Hepatocyte (in vitro differentiated cells): ENCODE results near the gene DISC1.

ENCODE experiments used
- EZH2 ChIP-seq: fragments of 200-600 bp; sonication (generic); IDR thresholded peaks from 2 replicates; pipeline ENCODE4 v1.6.1; 2016; ENCODE audit warnings: antibody characterized with exemption, mild to moderate bottlenecking, borderline replicate concordance
- TF ChIP-seq, protein P1 (sequence below): fragments of 200-600 bp; sonication (generic); IDR thresholded peaks from 2 replicates; pipeline ENCODE4 v1.5.1; 2016; ENCODE audit warnings: antibody characterized with exemption, mild to moderate bottlenecking; ENCODE audit not compliant: poor library complexity

DNA sequence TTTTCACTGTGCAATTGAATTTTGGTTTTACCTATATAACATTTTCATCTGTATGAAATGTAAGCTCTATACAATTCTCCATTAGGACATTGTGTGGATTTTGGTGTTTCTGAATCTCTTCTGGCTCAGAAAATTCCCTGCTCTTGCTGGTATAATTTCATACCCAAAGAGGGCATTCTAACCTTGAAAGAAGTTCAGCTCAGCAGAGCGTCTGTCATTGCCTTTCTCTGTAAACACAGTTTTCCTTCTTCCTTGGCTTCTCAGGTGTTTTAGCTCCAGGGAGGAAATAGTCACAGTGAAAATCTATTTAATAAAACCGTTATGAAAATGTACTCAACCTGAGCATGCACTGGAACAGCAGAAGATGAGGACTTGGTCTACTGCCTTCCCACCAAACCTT is 16.0 kb downstream of the DISC1 start:
- TF ChIP-seq EZH2: no peak
- TF ChIP-seq, protein P1, sequence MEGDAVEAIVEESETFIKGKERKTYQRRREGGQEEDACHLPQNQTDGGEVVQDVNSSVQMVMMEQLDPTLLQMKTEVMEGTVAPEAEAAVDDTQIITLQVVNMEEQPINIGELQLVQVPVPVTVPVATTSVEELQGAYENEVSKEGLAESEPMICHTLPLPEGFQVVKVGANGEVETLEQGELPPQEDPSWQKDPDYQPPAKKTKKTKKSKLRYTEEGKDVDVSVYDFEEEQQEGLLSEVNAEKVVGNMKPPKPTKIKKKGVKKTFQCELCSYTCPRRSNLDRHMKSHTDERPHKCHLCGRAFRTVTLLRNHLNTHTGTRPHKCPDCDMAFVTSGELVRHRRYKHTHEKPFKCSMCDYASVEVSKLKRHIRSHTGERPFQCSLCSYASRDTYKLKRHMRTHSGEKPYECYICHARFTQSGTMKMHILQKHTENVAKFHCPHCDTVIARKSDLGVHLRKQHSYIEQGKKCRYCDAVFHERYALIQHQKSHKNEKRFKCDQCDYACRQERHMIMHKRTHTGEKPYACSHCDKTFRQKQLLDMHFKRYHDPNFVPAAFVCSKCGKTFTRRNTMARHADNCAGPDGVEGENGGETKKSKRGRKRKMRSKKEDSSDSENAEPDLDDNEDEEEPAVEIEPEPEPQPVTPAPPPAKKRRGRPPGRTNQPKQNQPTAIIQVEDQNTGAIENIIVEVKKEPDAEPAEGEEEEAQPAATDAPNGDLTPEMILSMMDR: no peak
